ENCODE data around the gene AQP1. TPM values are rescaled to one million over a fixed set of nuclear protein-coding genes. Genes with fewer than 3 reads are reported as not detected.

Gene AQP1
- total RNA-seq, 1 experiment from 2014 or later: 0.52 TPM

DNA sequence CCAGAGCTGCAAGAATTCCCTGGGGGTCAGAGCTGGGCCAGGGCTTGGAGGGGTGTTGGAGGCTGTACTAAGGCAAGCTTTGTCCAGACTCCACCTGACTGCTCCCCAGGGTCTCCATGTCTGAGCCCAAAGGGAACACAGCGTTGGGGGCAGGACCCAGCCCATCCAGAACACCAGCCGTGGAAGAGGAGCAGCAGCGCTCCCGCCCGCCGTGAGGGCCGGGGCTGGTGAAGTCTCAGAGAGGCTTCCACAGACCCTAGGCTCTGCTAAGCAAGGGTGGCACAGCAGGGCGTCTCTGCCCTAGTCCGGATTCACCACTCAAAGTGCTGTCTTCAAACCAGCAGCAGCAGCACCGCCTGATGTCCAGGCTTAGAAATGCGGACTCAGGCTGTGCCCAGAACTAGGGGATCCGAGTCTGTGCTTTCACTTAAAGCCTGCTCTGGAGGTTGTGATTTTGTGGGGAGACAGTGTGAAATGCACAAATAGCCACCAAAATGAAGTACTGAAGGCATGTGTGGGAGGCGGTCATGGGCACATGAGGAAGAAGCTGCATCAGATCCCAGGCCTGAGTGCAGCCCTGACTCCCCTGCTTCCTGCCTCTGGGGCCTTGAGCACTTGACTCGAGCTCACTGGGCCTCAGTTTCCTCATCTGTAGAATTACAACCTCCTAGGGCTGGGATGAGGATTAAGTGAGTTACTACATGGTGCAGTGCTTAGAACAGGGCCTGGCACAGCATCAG, 16.6 kb upstream of the AQP1 start:
- Histone ChIP-seq H3K27me3 (replicated peaks; ENCODE audit: control insufficient read depth, insufficient read depth, low read length) (no peaks in the 10 kb centered on the region), H3K36me3 (ENCODE audit: control insufficient read depth, insufficient read depth, low read length) (no peaks in the 10 kb centered on the region), H3K4me3 (ENCODE audit: low read depth, low read length) (no peak overlapping the region), H3K9me3 (no peaks in the 10 kb centered on the region), H3K4me1 (peaks cover 30% of the 10 kb centered on the region)
- ChIA-PET CTCF (no interaction called here), POLR2A (interaction anchor here (0.6 kb wide), 1 partner anchor 13 kb away, joined by 3 read pairs; no protein-coding TSS in a partner anchor)
- Mint-ChIP-seq H3K9me3 (ENCODE audit: unreplicated experiment) (no peaks in the 10 kb centered on the region), H3K36me3 (ENCODE audit: insufficient read depth, unreplicated experiment) (no peaks in the 10 kb centered on the region), H3K4me1 (ENCODE audit: low read depth, unreplicated experiment) (peaks cover 35% of the 10 kb centered on the region), H3K27ac (ENCODE audit: unreplicated experiment) (peak overlapping the region; percentile 86), H3K27me3 (ENCODE audit: insufficient read depth, unreplicated experiment) (no peaks in the 10 kb centered on the region), H3K4me3 (ENCODE audit: unreplicated experiment) (peak overlapping the region; percentile 1)
- no peak for DNase-seq
- TF ChIP-seq, protein P1, sequence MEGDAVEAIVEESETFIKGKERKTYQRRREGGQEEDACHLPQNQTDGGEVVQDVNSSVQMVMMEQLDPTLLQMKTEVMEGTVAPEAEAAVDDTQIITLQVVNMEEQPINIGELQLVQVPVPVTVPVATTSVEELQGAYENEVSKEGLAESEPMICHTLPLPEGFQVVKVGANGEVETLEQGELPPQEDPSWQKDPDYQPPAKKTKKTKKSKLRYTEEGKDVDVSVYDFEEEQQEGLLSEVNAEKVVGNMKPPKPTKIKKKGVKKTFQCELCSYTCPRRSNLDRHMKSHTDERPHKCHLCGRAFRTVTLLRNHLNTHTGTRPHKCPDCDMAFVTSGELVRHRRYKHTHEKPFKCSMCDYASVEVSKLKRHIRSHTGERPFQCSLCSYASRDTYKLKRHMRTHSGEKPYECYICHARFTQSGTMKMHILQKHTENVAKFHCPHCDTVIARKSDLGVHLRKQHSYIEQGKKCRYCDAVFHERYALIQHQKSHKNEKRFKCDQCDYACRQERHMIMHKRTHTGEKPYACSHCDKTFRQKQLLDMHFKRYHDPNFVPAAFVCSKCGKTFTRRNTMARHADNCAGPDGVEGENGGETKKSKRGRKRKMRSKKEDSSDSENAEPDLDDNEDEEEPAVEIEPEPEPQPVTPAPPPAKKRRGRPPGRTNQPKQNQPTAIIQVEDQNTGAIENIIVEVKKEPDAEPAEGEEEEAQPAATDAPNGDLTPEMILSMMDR (IDR thresholded peaks at IDR 0.05; ENCODE audit: insufficient read depth in 1 of 2, low read depth in 1 of 2, low read length in 1 of 2, severe bottlenecking in 1 of 2, unreplicated experiment in 1 of 2): no peak
- BruUV-seq (replicated peaks): no TSS peak
- intact Hi-C loops (cut with micrococcal nuclease; ENCODE audit: unreplicated experiment): no loop called here

DNA sequence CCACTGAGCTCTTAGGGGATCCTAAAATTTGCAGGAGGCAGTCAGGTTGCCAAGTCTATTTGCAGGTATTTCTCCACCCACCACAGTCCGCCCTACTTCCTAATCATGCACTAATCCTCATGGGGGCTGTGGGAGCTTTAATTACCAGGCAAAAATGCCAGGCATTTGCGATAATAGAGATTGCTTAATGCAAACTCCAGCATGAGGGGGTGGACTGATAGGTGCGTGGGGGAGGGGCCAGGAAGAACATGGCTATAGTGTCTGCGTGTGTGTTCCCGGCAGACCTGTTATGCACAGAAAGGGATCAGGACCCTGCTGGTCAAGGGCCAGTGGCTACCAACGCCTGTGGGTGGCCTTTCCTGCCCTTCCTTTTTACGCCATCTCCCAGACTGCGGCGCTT, 15.6 kb upstream of the AQP1 start:
- no TSS peak for BruUV-seq (replicated peaks)
- peak; percentile 82 to 89 for DNase-seq
- no peaks in the 10 kb centered on the region for H3K9me3 Mint-ChIP-seq (ENCODE audit: unreplicated experiment)
- Histone ChIP-seq H3K4me1 (peaks cover 30% of the 10 kb centered on the region), H3K36me3 (ENCODE audit: control insufficient read depth, insufficient read depth, low read length) (no peaks in the 10 kb centered on the region), H3K27me3 (replicated peaks; ENCODE audit: control insufficient read depth, insufficient read depth, low read length) (no peaks in the 10 kb centered on the region), H3K4me3 (ENCODE audit: low read depth, low read length) (no peak overlapping the region), H3K9me3 (no peaks in the 10 kb centered on the region)
- H3K4me1 Mint-ChIP-seq (ENCODE audit: low read depth, unreplicated experiment): peaks cover 35% of the 10 kb centered on the region
- no peaks in the 10 kb centered on the region for H3K36me3 Mint-ChIP-seq (ENCODE audit: insufficient read depth, unreplicated experiment)
- TF ChIP-seq, protein P1 (IDR thresholded peaks at IDR 0.05; ENCODE audit: insufficient read depth in 1 of 2, low read depth in 1 of 2, low read length in 1 of 2, severe bottlenecking in 1 of 2, unreplicated experiment in 1 of 2): no peak
- no peak overlapping the region for H3K4me3 Mint-ChIP-seq (ENCODE audit: unreplicated experiment)
- intact Hi-C loops (cut with micrococcal nuclease; ENCODE audit: unreplicated experiment): loop anchor here (1.0 to 2.0 kb wide), 3 partner anchors 16 to 99 kb away; no protein-coding TSS in a partner anchor
- POLR2A ChIA-PET: interaction anchor here (0.6 kb wide), 1 partner anchor 14 kb away, joined by 3 read pairs; no protein-coding TSS in a partner anchor
- H3K27ac Mint-ChIP-seq (ENCODE audit: unreplicated experiment): peak overlapping the region; percentile 86
- CTCF ChIA-PET: interaction anchor here (0.6 to 0.9 kb wide), 4 partner anchors 10 to 374 kb away, joined by 4 to 5 read pairs (median 4); no protein-coding TSS in a partner anchor
- H3K27me3 Mint-ChIP-seq (ENCODE audit: insufficient read depth, unreplicated experiment): no peaks in the 10 kb centered on the region

DNA sequence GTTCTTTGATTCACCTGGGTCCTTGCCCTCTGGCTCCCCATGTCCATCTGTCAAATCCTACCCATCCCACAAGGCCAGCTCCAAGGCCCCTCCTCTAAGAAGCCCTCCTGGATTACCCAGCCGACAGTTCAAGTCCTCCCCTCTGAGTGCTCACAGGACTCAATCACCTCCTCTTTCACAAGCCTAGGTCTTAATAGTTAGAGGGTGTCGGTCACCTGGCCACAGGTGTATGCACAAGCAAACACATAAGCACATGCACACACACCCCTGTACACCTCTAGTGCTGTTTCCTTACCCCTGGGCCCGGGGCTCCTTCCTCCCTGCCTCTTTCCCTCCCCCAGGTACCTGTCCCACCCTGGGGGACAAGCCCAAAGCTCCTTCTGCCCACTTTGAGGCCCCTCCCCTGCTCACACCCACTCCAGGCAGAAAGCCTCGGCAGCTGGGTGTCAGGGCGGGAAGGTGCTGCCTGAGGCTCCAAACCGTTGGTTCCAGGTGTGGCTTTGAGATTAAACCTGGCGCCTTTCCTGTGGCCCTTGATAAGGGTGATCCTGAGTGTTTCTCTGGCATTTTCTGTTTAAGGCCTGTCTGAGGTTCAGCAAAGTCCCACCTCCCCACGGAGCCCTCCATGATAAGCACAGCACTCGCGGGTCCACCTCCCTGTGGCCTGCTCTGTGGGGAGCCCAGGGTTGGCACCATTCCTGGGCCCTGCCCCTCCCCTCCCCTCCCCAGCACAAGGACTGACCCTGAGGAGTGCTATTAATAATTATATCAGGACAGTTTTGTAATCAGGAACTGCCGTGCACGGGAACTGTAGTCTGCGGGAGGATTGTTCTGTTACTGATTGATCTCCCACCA, 14.6 kb upstream of the AQP1 start:
- CTCF ChIA-PET: interaction anchor here (0.7 kb wide), 1 partner anchor 31 kb away, joined by 4 read pairs; no protein-coding TSS in a partner anchor
- DNase-seq: peak; percentile 32 to 71
- peak overlapping the region; percentile 27 for H3K4me3 Mint-ChIP-seq (ENCODE audit: unreplicated experiment)

More for the DNA sequence above, 14.6 kb upstream of the AQP1 start:
- H3K9me3 Mint-ChIP-seq (ENCODE audit: unreplicated experiment): no peaks in the 10 kb centered on the region
- H3K4me1 ChIP-seq: peaks cover 30% of the 10 kb centered on the region
- H3K27me3 ChIP-seq (replicated peaks; ENCODE audit: control insufficient read depth, insufficient read depth, low read length): no peaks in the 10 kb centered on the region
- H3K4me1 Mint-ChIP-seq (ENCODE audit: low read depth, unreplicated experiment): peaks cover 35% of the 10 kb centered on the region
- no peaks in the 10 kb centered on the region for H3K27me3 Mint-ChIP-seq (ENCODE audit: insufficient read depth, unreplicated experiment)
- H3K36me3 Mint-ChIP-seq (ENCODE audit: insufficient read depth, unreplicated experiment): no peaks in the 10 kb centered on the region
- no peak overlapping the region for H3K4me3 ChIP-seq (ENCODE audit: low read depth, low read length)
- H3K9me3 ChIP-seq: no peaks in the 10 kb centered on the region
- BruUV-seq (replicated peaks): no TSS peak
- POLR2A ChIA-PET: no interaction called here
- intact Hi-C loops (cut with micrococcal nuclease; ENCODE audit: unreplicated experiment): loop anchor here (1.0 to 2.0 kb wide), 3 partner anchors 17 to 100 kb away; no protein-coding TSS in a partner anchor
- peak overlapping the region; percentile 86 for H3K27ac Mint-ChIP-seq (ENCODE audit: unreplicated experiment)
- no peaks in the 10 kb centered on the region for H3K36me3 ChIP-seq (ENCODE audit: control insufficient read depth, insufficient read depth, low read length)
- TF ChIP-seq, protein P1 (IDR thresholded peaks at IDR 0.05; ENCODE audit: insufficient read depth in 1 of 2, low read depth in 1 of 2, low read length in 1 of 2, severe bottlenecking in 1 of 2, unreplicated experiment in 1 of 2): no peak

Measured in Caco-2 (cell line).